MV-4-11 (cell line): ENCODE data around the gene KIAA1328.

Source experiments
- DNase-seq: peaks from one replicate; lab custom pipeline; 2025; lab: John Stamatoyannopoulos, UW

Gene KIAA1328

DNA sequence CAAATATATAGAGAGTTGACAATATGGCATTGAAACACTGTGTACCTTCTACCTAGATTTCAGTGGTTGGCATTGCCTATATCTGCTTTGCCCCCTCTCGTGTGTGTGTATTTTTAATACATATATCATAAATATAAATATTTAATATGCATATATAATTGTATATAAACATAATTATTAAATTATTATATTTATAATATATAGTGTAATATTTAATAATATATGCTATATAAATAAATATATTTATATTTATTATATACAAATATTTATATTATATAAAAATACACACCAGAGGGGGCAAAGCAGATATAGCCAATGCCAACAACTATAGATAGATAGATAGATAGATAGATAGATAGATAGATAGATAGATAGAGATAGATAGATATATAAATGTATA lies 124.1 kb downstream of the KIAA1328 start:
- DNase-seq = no peak

DNA sequence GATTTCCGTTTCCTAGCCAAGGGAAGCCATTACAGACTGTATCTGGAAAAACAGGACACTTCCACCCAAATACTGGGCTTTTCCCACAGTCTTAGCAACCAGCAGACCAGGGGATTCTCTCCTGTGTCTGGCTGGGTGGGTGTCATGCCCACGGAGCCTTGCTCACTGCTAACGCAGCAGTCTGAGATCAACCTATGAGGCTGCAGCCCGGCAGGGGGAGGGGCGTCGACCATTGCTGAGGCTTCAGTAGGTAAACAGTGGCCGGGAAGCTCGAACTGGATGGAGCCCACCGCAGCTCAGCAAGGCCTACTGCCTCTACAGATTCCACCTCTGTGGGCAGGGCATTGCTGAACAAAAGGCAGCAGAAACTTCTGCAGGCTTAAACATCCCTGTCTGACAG lies 131.1 kb downstream of the KIAA1328 start:
- no peak for DNase-seq

DNA sequence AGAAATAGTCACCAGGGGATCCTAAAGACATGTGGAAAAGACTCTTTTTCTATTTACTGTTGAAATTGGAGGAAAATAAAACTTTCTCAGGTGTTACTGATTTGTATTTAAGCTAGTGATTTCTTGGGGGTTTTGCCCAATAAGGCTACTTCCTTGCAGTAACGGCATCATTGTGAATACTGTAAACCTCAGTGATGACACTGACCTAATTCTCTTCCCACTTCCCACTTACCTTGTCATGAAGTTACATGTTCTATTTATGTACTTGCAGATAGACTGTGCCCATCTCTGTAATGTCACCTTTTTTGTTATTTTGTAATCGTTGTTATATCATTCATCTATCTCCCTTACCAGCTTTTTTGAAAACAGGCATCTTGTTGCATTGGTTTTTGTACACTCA lies 134.5 kb downstream of the KIAA1328 start:
- DNase-seq = no peak

DNA sequence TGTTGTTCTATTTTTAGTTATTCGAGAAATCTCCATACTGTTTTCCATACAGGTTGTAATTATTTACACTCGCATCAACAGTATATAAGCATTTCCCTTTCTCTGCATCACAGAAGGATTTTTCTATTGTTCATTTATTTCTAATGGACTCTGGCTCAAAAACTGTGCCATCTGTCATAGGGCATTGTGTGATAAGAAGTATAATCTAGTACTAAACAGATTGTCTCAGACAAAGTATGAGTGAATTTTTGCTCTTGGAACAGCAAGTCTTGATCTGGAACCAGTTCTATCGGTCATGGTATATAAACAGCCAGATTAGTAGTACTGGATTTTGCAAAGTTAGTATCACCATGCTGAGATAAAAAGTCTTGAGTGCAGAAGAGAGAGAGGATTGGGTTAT lies 145.8 kb downstream of the KIAA1328 start:
- no peak for DNase-seq

DNA sequence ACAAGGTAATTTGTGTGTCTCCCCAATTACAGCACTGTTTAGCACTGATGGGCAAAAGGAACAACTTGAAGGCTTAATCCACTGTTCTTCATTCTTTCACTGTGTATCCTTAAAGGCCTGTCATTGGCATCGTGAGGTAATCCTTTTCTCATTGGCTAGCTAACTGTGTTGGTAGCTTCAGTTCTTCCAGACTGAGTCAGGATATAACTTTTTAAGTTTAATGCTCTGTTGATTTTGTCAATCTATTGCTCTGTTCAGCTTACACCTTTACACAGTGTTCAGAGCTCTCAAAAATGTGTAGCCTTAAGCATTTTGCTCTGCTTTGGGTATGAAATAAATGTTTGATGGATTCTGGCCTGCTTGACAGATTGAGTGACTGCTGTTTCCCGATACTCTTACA lies 148.2 kb downstream of the KIAA1328 start:
- no peak for DNase-seq

DNA sequence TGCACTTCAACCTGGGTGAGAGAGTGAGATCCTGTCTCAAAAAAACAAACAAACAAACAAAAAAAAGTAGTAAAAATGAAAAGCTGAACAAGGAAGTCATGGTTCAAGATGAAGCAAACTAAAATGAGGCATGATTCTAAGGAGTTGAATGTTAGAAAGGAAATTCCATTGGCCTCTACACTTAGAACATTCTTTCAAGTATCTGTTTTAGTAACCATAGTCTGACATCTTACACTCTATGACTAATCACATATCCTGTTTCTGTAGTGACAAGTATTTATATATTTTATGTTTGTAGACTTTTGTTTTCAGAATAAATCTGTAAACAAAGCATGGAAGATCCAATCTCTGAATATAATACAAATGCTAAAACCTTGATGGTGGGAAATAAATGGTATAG lies 164.1 kb downstream of the KIAA1328 start:
- DNase-seq = no peak

DNA sequence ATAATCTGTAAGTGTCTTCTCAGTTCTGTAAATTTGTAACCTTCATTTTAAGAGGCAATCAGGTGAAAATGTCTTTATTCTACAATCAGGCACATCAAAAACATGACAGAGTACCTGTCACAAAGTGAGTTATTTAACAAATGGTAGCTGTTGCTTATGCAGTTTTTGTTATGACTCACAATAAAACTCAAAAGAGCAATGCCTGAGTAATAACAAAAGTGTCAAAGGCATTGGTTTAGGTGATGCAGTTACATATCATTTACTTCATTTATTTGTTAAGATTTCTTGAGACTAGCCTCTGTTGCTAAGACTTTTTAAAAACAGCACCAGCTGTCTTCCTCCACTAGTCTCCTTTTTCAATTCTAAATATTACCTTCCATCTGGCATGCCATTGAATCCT lies 177.8 kb downstream of the KIAA1328 start:
- DNase-seq = no peak

DNA sequence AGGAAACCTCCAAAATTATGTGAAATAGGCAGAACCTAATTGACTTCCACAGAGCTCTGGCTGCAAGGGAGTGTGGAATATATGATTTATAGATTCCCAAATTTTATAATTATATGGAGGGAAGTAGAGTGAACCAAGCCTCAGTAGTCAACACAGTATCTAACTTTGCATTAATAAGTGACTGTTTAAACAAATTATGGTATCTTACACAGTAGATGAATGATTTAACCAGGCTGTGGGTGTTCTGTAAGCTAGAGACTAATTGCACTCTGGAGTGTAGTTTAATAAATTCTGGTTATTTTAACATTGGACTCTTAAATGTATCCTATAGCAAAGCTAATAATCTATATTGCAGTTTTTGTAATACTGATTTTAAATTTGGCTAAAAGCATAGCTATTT lies 183.5 kb downstream of the KIAA1328 start:
- DNase-seq = no peak

DNA sequence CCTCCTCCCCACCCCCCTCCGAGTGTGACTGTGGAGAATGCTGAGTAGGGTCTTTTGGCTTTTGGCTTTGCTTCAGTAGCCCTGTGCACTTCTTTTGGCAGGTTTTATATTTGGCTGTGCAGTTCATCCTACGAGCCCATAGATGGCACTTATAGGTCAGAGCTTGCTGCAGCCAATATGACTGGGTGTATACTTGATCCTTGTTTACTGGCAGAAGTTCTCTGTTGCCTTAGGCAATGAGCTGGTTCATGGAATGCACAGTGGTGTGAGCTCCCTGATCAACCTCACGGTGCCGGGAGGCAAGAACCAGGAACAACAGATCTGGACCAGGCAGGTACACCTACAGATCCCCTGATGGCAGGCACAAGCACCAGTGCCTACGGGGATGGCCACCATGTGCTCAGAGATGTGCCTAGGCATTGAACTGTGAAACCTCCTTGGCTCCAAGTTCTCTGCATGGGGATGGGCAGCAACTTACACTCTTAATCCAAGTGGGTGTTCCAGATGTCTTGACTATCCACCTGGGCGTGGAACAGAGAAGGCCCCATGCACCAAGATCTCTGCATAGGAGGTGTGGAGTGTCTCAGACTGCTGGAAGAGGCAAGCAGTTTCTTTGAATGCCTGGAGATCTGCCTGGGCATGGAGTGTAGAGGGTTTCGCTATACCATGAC lies 190.4 kb downstream of the KIAA1328 start:
- no peak for DNase-seq

DNA sequence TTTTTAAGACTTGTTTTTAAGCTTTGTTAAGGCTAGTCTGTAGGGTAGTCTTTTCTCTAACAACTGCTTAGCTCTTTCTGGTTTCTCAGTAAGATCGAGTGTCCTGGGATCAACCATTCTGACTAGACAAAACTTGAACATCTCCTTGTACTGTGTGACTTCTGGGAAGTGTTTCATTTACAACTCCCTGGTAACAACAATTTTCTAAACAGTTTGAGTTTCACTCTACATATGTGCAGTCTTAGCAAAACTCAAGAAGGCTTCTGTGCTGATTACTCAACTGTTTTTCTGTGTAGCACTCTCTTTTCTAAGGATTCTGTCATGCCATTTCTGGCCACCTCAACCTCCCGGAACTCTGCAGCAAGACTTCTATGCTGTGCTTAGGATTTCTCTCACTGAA lies 204.5 kb downstream of the KIAA1328 start:
- DNase-seq = no peak

DNA sequence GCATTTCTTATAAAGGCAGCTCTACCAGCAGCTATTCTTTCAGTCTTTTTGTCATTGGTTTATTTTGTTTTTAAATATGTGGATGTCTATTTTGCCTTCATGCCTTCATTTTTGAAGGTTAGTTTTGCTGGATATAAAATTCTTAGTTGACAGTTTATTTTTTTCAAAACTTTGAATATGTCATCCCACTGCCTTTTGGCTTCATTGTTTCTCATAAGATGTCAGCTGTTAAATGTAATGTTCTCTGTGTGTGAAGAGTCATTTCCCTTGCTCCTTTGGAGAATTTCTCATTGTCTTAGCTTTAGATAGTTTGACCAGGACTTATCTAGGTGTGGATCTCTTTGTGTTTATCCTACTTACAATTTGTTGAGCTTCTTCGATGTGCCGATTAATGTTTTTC lies 213.5 kb downstream of the KIAA1328 start:
- DNase-seq = no peak

DNA sequence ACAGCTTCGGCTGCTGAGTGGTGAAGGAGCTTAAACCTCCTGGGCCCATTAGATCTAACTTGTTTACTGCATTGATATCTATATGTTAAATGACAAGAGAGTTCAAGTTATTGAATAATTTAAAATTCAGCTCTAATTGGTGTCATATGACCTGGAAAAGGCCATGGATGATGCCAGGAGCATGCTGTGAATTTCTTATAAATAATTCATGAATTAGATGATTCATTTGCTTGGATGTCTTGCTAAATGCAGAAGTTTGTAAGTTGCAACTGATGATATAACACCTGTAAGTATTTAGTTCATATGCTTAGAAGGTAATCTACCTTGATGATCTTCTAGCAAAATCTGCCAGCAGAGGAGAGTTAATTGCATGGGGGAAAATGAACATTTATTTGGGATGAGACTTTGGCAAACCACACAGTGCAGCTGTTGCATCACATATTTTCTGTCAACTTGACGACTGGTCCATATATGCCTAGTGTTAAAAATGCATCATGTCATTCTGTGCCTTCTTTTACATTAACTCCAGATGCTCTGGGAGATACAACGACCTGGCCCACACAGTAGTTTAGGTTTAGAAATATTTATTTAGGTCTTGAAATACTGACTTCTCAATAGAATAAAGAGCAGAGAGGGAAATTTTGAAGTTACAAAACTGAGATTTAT lies 226.3 kb downstream of the KIAA1328 start:
- no peak for DNase-seq

DNA sequence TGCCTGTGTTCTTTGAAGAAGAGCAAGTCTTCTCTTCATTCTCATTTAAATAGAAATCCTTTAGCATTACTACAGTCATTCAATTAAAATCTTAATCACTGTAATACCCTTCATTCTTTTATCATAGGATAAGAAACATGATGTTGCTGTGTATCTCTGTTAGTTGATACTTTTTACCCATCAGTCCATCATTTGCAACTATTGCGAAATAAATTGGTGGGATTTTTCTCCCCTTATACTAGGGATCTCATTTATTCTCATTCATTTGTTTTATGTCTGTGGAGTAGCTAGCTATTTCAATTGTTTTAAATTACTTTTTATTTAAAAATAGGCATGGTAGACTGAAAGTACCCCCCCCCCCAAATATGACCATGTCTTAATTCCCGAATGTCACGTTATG lies 235.3 kb downstream of the KIAA1328 start:
- DNase-seq = no peak

DNA sequence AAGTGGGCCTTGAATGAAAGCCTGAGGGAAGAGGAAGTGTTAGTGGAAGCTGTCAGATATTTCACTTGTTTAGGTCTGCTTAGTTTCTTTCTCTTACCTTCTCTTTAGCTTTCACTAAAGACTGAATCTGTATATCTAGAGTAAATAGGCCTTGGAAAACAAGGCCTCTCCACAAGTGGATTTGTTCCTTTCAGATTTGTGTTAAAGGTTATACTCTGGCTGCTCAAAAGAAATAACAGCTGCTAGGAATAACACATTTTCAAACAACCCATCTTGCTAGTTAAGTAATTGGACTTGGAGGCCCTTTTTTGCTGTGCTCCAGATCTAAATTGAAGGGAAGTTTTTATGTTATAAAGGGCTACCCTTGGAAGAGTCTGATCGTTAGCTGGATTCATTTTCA lies 236.3 kb downstream of the KIAA1328 start:
- DNase-seq = no peak

DNA sequence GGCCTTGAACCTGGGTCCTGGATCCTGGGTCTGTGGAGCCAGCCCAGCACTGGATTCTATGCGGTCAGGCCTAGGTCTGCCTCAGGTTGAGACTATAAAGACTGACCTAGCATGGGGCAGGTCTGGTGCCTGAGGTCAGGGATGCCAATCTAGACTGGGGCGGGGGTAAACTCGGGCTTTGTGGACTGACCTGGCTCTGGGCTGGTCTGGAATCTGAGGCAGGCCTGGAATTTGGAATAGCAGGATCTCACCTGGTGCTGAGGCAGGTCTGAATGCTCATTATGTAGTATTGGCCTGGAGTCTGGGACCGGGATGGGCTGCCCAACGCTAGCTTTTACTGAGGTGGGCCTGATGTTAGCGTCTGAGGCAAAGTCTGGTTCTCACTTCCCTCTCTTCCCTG lies 256.0 kb downstream of the KIAA1328 start:
- DNase-seq = no peak

DNA sequence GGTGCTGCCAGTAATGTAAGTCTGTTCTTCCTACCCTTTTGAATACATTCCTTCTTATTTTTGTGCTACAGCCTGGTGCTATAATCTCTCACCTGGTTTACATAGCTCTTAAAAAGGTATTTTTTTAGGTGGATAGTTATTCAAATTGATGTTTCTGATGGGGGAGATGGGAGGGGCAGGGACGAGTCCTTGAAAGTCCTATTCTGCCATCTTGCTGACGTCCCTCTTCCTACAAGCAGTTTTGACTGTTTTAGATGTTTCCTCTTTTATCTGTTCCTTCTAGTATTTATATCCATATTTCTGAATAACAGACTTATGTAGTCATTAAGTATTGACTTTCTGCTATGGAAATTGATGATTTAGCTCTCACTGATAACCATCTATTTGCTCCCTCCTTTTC lies 256.4 kb downstream of the KIAA1328 start:
- DNase-seq = no peak

DNA sequence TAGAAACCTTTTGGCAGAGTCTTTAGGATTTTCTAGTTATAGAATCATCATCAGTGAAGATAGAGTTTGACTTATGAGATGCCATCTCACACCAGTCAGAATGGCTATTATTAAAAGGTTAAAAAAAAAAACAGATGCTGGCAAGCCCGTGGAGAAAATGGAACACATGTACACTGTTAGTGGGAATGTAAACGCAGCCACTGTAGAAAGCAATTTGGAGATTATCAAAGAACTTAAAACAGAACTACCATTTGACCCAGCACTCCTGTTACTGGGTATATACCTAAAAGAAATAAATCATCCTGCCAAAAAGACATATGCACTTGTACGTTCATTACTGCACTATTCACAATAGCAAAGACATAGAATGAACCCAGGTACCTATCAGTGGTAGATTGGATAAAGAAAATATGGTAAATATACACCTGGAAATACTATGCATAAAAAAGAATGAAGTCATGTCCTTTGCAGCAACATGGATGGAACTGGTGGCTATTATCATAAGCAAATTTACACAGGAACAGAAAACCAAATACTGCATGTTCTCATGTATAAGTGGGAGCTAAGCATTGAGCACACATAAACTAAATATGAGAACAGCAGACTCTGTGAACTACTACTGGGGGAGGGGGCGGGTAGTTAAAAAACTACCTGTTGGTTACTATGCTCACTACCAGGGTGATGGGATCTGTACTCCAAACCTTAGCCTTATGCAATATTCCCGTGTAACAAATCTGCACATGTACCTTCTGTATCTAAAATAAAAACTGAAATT lies 279.0 kb downstream of the KIAA1328 start:
- no peak for DNase-seq

DNA sequence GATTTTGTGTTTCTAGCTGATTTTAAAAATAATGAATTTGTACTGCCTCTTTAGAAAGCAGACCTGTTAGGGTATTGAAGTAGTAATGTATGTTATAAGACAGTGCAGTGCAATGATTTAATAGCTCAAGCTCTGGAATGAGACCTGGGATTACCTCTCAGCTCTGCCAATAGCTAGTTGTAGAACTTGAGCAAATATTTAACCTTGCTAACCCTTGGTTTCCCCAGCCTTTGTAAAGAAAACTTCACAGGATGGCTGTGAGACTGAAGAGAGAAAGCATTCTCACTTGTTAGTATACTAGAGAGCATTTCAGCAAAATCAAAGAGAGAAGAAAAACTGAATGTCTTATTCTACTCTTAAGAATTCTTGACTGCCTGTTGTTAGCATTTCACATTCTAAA lies 293.9 kb downstream of the KIAA1328 start:
- no peak for DNase-seq

DNA sequence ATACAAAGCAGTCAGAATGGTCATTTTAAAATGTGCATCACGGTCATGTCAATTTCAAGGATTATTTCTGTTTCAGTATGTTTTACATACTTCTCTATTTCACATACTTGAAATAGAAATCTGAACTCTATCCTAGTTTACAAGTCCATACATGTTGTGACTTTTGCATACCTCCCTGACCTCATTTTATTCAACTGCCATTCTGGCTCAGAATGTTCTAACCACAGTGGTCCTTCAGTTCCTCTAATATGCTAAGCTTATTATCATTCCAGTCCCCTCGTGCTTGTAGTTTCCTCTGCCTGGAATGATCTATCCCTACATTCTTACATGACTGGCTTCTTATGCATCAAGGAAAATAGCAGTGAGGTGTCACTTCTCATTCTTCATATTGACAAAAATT lies 295.6 kb downstream of the KIAA1328 start:
- peak; percentile 83 for DNase-seq

DNA sequence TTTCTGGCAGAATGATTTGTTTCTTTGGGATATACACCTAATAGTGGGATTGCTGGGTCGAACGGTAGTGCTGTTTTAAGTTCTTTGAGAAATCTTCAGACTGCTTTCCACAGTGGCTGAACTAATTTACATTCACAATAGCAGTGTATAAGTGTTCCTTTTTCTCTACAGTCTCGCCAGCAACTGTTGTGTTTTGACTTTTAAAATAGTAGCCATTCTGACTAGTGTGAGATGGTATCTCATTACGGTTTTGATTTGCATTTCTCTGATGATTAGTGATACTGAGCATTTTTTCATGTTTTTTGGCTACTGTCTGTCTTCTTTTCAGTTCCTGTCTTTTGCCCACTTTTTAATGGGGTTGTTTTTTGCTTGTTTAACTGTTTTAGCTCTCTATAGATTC lies 306.2 kb downstream of the KIAA1328 start:
- DNase-seq = no peak

DNA sequence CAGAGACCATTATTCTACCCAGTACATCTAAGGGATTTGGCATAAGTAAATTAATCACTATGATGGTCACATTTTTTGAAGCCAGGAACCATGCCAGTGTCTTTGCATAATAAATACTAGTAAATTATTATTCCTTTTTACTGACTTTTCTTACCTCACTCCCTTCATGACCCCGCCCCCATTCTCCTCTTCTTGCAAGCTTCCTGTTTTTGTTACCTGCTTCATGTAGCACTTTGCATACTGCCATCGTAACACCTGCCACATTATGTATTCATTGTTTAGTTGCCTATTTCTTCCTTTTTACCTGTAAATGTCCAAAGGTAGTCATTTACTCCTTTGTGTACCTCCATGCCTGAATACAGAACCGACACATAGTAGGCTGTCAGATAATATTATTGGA lies 309.5 kb downstream of the KIAA1328 start:
- DNase-seq = no peak

DNA sequence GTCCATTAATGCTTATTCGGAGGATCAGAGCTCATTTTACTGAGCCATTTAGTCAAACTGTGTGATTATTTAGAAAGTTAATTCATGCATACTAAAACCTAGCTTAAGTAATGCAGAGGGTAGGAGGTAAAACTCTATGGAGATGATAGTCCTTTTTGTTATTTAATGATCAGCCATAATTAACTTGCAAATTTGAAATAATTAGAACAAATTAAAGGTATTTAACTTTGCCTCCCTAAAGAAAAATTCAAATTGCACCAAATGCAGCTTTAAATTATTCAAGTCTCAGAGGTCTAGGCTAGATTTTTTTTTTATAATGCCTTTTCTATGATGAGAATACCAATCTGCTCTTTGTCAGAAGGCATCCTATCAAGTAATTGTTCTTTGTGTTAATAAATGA lies 310.9 kb downstream of the KIAA1328 start:
- DNase-seq = no peak

DNA sequence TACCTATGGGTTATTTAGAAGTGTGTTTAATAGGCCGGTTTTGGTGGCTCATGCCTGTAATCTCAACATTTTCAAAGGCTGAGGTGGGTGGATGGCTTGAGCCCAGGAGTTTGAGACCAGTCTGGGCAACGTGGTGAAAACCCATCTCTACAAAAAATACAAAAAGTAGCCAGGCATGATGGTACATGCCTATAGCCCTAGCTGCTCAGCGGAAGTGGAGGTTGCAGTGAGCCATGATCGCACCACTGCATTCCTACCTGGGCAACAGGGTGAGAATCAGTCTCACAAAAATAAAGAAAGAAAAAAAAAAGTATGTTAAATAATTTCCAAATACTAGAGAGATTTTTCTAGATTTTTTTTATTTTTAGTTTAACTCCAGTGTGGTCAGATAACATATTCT lies 316.0 kb downstream of the KIAA1328 start:
- no peak for DNase-seq
